WTC11 (cell line): ENCODE data around the gene CMTM2. TPM values are rescaled to one million over a fixed set of nuclear protein-coding genes. Genes with fewer than 3 reads are reported as not detected.

Experiments
- ATAC-seq: fragments of 200-7000 bp; cut with Tn5 transposase; 2 replicates; pipeline ENCODE4 v1.10.0; 2021; ENCODE audit warnings: mild to moderate bottlenecking, moderate library complexity
- CTCF ChIA-PET: fragments of 300-600 bp; sonication (Branson Sonifier 250); formaldehyde crosslinking; loops from one replicate; lab custom pipeline; 2021; ENCODE audit warnings: antibody characterized with exemption; lab: Charles Lee
- POLR2A ChIA-PET: fragments of 350-600 bp; sonication (Branson Sonifier 250); formaldehyde crosslinking; loops from one replicate; lab custom pipeline; 2021; ENCODE audit warnings: antibody characterized with exemption; lab: Charles Lee
- DNase-seq: peaks from one replicate; pipeline ENCODE4 v3.0.0; 2021; ENCODE audit warnings: low spot score
- H3K27ac Mint-ChIP-seq: 2 replicates; pipeline ENCODE4 v1.8.0; 2021; ENCODE audit warnings: mixed read lengths
- H3K27me3 Mint-ChIP-seq: 2 replicates; pipeline ENCODE4 v1.8.0; 2021; ENCODE audit warnings: low read depth, mild to moderate bottlenecking, moderate library complexity, mixed read lengths
- H3K36me3 Mint-ChIP-seq: 2 replicates; pipeline ENCODE4 v1.8.0; 2021; ENCODE audit warnings: mixed read lengths
- H3K4me1 Mint-ChIP-seq: 2 replicates; pipeline ENCODE4 v1.8.0; 2022; ENCODE audit warnings: mixed read lengths
- H3K4me3 Mint-ChIP-seq: 2 replicates; pipeline ENCODE4 v1.8.0; 2021; ENCODE audit warnings: mild to moderate bottlenecking, moderate library complexity, mixed read lengths
- H3K9me3 Mint-ChIP-seq: 2 replicates; pipeline ENCODE4 v1.8.0; 2021; ENCODE audit warnings: mixed read lengths
- ELF4 ChIP-seq: sonication (generic); formaldehyde crosslinking; IDR thresholded peaks from 2 replicates; pipeline ENCODE4 v1.8.1; 2022; ENCODE audit warnings: low read depth, mild to moderate bottlenecking, moderate library complexity, missing genetic modification reagents
- ESRRA ChIP-seq: sonication (generic); formaldehyde crosslinking; IDR thresholded peaks from 2 replicates; pipeline ENCODE4 v1.8.1; 2022; ENCODE audit warnings: mild to moderate bottlenecking, missing genetic modification reagents, borderline replicate concordance
- GTF2I ChIP-seq: fragments of 250-450 bp; sonication (Bioruptor Pico); conservative IDR thresholded peaks from 2 replicates; pipeline ENCODE4 v1.4.0; 2021; ENCODE audit warnings: mild to moderate bottlenecking
- IRF2 ChIP-seq: sonication (generic); formaldehyde crosslinking; IDR thresholded peaks from 2 replicates; pipeline ENCODE4 v1.8.0; 2022; ENCODE audit warnings: low read depth, missing genetic modification reagents, borderline replicate concordance
- NR3C1 ChIP-seq: sonication (generic); formaldehyde crosslinking; conservative IDR thresholded peaks from 2 replicates; pipeline ENCODE4 v1.8.1; 2023; ENCODE audit warnings: low read depth, mild to moderate bottlenecking, missing genetic modification reagents
- PRRX2 ChIP-seq: fragments of 250-450 bp; sonication (Bioruptor Pico); IDR thresholded peaks from 2 replicates; pipeline ENCODE4 v1.8.0; 2021; ENCODE audit warnings: mild to moderate bottlenecking
- RORB ChIP-seq: fragments of 250-450 bp; sonication (Bioruptor Pico); IDR thresholded peaks from 2 replicates; pipeline ENCODE4 v1.9.0; 2021; ENCODE audit warnings: mild to moderate bottlenecking
- SP1 ChIP-seq: sonication (generic); formaldehyde crosslinking; conservative IDR thresholded peaks from 2 replicates; pipeline ENCODE4 v1.8.1; 2022; ENCODE audit warnings: missing genetic modification reagents
- TEAD4 ChIP-seq: sonication (generic); formaldehyde crosslinking; IDR thresholded peaks from 2 replicates; pipeline ENCODE4 v1.8.0; 2022; ENCODE audit warnings: mild to moderate bottlenecking, missing genetic modification reagents
- ZNF121 ChIP-seq: sonication (generic); formaldehyde crosslinking; IDR thresholded peaks from 2 replicates; pipeline ENCODE4 v1.8.0; 2023; ENCODE audit warnings: missing genetic modification reagents
- total RNA-seq: library from RNA; stranded (reverse); gene quantifications from 3 replicates; pipeline ENCODE4 v1.2.3, GENCODE V29; 2021
- TF ChIP-seq, protein P1 (sequence below): sonication (generic); formaldehyde crosslinking; IDR thresholded peaks from 2 replicates; pipeline ENCODE4 v1.8.1; 2023; ENCODE audit warnings: mild to moderate bottlenecking, moderate library complexity, missing genetic modification reagents
- TF ChIP-seq, protein P2 (sequence below): sonication (generic); formaldehyde crosslinking; IDR thresholded peaks from 2 replicates; pipeline ENCODE4 v1.8.1; 2022; ENCODE audit warnings: low read depth, missing genetic modification reagents, borderline replicate concordance
- TF ChIP-seq, protein P3 (sequence below): sonication (generic); formaldehyde crosslinking; IDR thresholded peaks from 2 replicates; pipeline ENCODE4 v1.8.1; 2022; ENCODE audit warnings: low read depth, mild to moderate bottlenecking, moderate library complexity, missing genetic modification reagents, borderline replicate concordance
- TF ChIP-seq, protein P4 (sequence below): fragments of 200-600 bp; IDR thresholded peaks from 2 replicates; pipeline ENCODE4 v1.8.0; 2022; ENCODE audit warnings: antibody characterized with exemption

Gene CMTM2
- total RNA-seq, 1 experiment from 2014 or later: not detected

DNA sequence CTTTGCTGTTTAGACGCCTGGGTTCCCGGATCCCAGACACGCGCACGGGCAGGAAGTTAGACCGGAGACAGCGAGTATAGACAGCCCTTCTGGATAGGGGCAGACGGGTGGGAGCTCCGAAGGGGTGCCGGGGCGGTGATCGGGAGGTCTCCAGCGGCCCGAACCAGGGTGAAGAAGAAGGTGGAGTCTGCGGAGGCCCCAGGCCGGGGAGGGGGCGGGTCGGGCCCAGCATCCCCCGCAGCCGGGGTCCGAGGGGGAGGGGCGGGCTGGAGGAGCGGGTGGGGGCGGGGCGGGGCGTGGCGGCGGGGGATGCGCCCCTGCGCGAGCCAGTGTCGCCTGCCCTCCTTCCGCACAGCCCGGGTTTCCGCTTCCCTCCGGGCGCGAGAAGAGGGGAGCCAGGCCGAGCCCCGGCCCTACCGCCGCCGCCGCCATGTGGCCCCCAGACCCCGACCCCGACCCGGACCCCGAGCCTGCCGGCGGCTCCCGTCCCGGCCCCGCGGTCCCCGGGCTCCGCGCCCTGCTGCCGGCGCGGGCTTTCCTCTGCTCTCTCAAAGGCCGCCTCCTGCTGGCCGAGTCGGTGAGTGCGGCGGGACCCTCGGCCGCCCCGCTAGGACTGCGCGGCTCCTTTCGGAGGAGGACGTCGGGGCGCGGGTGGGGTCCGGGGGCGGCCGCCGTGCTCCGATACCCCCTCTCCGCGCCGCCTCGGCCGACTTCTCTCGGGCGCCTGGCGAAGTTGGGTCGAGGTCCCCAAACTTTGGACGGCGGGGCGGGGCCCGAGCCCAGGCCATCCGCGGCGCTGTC is 25.3 kb downstream of the CMTM2 start, which contains the start of gene CMTM3:
TSS of gene CMTM3 (plus strand) at position 329 of the 801 bp plus-strand sequence. CDS start at position 431, 102 bp downstream.
- DNase-seq (peak; percentile 83), ATAC-seq (peak; percentile 52)
- CTCF ChIA-PET: interaction anchor here (0.6 to 1.8 kb wide), 9 partner anchors 13 to 305 kb away, joined by 3 to 16 read pairs (median 4); no protein-coding TSS in a partner anchor
- POLR2A ChIA-PET: no interaction called here
- H3K4me3 Mint-ChIP-seq: peak within 1 kb of the TSS; percentile 81
- TF ChIP-seq SP1 (CRISPR knock-in tag): 0 out of 2 replicates have a peak, but pooled peaks have one; percentile 2
- TF ChIP-seq ESRRA: 0 out of 2 replicates have a peak, but pooled peaks have one; percentile 33
- TF ChIP-seq ELF4 (CRISPR knock-in tag): 0 out of 2 replicates have a peak, but pooled peaks have one; percentile 25
- TF ChIP-seq, protein P1, sequence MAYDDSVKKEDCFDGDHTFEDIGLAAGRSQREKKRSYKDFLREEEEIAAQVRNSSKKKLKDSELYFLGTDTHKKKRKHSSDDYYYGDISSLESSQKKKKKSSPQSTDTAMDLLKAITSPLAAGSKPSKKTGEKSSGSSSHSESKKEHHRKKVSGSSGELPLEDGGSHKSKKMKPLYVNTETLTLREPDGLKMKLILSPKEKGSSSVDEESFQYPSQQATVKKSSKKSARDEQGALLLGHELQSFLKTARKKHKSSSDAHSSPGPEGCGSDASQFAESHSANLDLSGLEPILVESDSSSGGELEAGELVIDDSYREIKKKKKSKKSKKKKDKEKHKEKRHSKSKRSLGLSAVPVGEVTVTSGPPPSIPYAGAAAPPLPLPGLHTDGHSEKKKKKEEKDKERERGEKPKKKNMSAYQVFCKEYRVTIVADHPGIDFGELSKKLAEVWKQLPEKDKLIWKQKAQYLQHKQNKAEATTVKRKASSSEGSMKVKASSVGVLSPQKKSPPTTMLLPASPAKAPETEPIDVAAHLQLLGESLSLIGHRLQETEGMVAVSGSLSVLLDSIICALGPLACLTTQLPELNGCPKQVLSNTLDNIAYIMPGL (CRISPR knock-in tag): peak; percentile 87
- TF ChIP-seq RORB: no peak
- TF ChIP-seq IRF2 (CRISPR knock-in tag): no peak
- TF ChIP-seq, protein P2, sequence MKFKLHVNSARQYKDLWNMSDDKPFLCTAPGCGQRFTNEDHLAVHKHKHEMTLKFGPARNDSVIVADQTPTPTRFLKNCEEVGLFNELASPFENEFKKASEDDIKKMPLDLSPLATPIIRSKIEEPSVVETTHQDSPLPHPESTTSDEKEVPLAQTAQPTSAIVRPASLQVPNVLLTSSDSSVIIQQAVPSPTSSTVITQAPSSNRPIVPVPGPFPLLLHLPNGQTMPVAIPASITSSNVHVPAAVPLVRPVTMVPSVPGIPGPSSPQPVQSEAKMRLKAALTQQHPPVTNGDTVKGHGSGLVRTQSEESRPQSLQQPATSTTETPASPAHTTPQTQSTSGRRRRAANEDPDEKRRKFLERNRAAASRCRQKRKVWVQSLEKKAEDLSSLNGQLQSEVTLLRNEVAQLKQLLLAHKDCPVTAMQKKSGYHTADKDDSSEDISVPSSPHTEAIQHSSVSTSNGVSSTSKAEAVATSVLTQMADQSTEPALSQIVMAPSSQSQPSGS (CRISPR knock-in tag): no peak
- TF ChIP-seq, protein P3, sequence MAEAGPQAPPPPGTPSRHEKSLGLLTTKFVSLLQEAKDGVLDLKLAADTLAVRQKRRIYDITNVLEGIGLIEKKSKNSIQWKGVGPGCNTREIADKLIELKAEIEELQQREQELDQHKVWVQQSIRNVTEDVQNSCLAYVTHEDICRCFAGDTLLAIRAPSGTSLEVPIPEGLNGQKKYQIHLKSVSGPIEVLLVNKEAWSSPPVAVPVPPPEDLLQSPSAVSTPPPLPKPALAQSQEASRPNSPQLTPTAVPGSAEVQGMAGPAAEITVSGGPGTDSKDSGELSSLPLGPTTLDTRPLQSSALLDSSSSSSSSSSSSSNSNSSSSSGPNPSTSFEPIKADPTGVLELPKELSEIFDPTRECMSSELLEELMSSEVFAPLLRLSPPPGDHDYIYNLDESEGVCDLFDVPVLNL (CRISPR knock-in tag): no peak
- TF ChIP-seq, protein P4, sequence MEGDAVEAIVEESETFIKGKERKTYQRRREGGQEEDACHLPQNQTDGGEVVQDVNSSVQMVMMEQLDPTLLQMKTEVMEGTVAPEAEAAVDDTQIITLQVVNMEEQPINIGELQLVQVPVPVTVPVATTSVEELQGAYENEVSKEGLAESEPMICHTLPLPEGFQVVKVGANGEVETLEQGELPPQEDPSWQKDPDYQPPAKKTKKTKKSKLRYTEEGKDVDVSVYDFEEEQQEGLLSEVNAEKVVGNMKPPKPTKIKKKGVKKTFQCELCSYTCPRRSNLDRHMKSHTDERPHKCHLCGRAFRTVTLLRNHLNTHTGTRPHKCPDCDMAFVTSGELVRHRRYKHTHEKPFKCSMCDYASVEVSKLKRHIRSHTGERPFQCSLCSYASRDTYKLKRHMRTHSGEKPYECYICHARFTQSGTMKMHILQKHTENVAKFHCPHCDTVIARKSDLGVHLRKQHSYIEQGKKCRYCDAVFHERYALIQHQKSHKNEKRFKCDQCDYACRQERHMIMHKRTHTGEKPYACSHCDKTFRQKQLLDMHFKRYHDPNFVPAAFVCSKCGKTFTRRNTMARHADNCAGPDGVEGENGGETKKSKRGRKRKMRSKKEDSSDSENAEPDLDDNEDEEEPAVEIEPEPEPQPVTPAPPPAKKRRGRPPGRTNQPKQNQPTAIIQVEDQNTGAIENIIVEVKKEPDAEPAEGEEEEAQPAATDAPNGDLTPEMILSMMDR: peak; percentile 56; the same call in 1 of the 2 replicates
- peaks cover 6% of the 10 kb centered on the region; the same call in 1 of the 2 replicates for H3K27me3 Mint-ChIP-seq
- peak within 1 kb of the TSS; percentile 94 for H3K27ac Mint-ChIP-seq
- H3K36me3 Mint-ChIP-seq: no peaks in the 10 kb centered on the region
- H3K4me1 Mint-ChIP-seq: peaks cover 31% of the 10 kb centered on the region
- no peaks in the 10 kb centered on the region for H3K9me3 Mint-ChIP-seq

DNA sequence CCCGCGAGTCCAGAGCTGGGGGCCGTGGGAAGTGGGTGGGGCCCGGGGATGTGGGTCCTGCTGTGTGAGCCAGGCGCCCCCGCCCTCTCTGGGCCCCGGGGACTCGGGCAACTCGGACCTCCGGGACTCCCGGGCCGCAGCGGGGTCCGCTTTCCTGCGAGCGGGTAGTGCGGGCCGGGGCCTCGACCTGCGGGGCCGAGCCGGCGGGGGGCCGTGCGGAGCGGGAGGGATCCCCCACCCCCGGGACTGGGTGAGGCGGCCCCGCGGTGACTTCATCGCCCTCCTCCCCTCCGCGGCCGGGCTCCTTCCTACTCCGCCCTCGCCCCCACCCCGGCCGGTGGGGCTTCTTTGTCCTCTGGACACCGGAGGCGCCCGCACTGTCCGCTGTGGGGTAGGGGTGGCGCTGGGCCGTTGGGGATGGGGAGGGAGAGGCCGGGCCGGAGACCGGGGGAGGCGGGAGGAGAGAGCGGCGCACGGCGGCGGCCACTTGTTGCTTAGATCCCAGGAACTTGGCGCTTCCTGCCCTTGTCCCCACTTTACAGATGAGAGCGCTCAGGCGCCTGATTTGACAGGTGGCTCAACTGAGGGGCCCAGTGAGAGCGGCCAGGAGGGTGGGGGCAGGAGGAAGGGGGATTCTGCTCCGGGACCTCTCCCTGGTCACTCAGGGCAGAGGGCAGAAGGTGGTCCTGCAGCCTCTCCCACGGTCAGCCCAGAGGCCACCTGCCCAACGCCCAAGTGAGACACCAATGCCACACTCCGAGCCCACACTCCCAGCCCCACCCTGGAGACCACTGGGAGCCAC is 26.1 kb downstream of the CMTM2 start:
- POLR2A ChIA-PET: no interaction called here
- DNase-seq: peak; percentile 60
- peaks cover 31% of the 10 kb centered on the region for H3K4me1 Mint-ChIP-seq
- H3K4me3 Mint-ChIP-seq: peak overlapping the region; percentile 56
- TF ChIP-seq TEAD4: no peak
- peak; percentile 21; the same call in 1 of the 2 replicates for TF ChIP-seq ZNF121 (CRISPR knock-in tag)
- TF ChIP-seq NR3C1: 0 out of 2 replicates have a peak, but pooled peaks have one; percentile 32
- TF ChIP-seq PRRX2 (CRISPR knock-in tag): no peak
- peak; percentile 66 for TF ChIP-seq GTF2I (CRISPR knock-in tag)
- TF ChIP-seq, all 79 proteins: peak for 3
- Mint-ChIP-seq H3K27me3 (peaks cover 6% of the 10 kb centered on the region; the same call in 1 of the 2 replicates), H3K27ac (no peak overlapping the region), H3K36me3 (peaks cover 8% of the 10 kb centered on the region; the same call in 1 of the 2 replicates), H3K9me3 (no peaks in the 10 kb centered on the region)
- CTCF ChIA-PET: no interaction called here
- no peak; the same call in 1 of the 2 replicates for ATAC-seq
